ENCODE results near the gene MICAL2. TPM values are rescaled to one million over a fixed set of nuclear protein-coding genes. Genes with fewer than 3 reads are reported as not detected.

Gene MICAL2
- total RNA-seq, 1 donor from 2014 or later = 21.7 TPM

DNA sequence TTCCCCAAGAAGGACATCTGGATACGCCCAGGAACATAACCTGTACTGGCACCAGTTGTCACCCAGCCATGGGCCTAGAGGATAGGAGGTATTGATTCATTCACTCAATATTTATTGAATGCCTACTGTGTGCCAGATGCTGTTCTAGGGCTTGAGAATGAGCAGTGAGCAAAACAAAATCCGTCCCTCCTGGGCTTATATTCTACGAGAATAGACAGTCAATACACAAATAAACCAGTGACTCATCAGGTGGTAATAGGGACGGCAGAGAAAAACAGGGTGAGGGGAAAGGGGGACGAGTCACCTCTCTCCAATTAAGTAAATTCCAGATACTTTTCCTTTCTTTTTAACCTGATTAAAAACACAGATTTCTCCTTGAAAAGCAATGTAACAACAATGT lies 103.5 kb downstream of the MICAL2 start:
- Mint-ChIP-seq H3K27me3 (ENCODE audit: unreplicated experiment) (peaks cover 6% of the 10 kb centered on the region), H3K27ac (ENCODE audit: unreplicated experiment) (no peak overlapping the region), H3K36me3 (ENCODE audit: low read depth, unreplicated experiment) (peaks cover 4% of the 10 kb centered on the region), H3K9me3 (ENCODE audit: unreplicated experiment) (no peaks in the 10 kb centered on the region), H3K4me3 (ENCODE audit: unreplicated experiment) (no peak overlapping the region), H3K4me1 (ENCODE audit: unreplicated experiment) (peaks cover 2% of the 10 kb centered on the region)
- DNase-seq (ENCODE audit: low spot score) = no peak
- TF ChIP-seq, protein P1, sequence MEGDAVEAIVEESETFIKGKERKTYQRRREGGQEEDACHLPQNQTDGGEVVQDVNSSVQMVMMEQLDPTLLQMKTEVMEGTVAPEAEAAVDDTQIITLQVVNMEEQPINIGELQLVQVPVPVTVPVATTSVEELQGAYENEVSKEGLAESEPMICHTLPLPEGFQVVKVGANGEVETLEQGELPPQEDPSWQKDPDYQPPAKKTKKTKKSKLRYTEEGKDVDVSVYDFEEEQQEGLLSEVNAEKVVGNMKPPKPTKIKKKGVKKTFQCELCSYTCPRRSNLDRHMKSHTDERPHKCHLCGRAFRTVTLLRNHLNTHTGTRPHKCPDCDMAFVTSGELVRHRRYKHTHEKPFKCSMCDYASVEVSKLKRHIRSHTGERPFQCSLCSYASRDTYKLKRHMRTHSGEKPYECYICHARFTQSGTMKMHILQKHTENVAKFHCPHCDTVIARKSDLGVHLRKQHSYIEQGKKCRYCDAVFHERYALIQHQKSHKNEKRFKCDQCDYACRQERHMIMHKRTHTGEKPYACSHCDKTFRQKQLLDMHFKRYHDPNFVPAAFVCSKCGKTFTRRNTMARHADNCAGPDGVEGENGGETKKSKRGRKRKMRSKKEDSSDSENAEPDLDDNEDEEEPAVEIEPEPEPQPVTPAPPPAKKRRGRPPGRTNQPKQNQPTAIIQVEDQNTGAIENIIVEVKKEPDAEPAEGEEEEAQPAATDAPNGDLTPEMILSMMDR (IDR thresholded peaks at IDR 0.05; ENCODE audit: unreplicated experiment) = no peak

GRCh38 chr11:12214751-12215150 lies 104.4 kb downstream of the MICAL2 start:
- no peak for DNase-seq (ENCODE audit: low spot score)
- no peaks in the 10 kb centered on the region for H3K9me3 Mint-ChIP-seq (ENCODE audit: unreplicated experiment)
- H3K27me3 Mint-ChIP-seq (ENCODE audit: unreplicated experiment) = peaks cover 4% of the 10 kb centered on the region
- TF ChIP-seq, protein P1 (IDR thresholded peaks at IDR 0.05; ENCODE audit: unreplicated experiment) = no peak
- H3K36me3 Mint-ChIP-seq (ENCODE audit: low read depth, unreplicated experiment) = peaks cover 4% of the 10 kb centered on the region
- peaks cover 2% of the 10 kb centered on the region for H3K4me1 Mint-ChIP-seq (ENCODE audit: unreplicated experiment)
- no peak overlapping the region for H3K4me3 Mint-ChIP-seq (ENCODE audit: unreplicated experiment)
- no peak overlapping the region for H3K27ac Mint-ChIP-seq (ENCODE audit: unreplicated experiment)

- no peak overlapping the region for H3K4me3 Mint-ChIP-seq (ENCODE audit: unreplicated experiment)
- DNase-seq (ENCODE audit: low spot score) = no peak
- H3K36me3 Mint-ChIP-seq (ENCODE audit: low read depth, unreplicated experiment) = peaks cover 4% of the 10 kb centered on the region
- H3K27ac Mint-ChIP-seq (ENCODE audit: unreplicated experiment) = no peak overlapping the region
- H3K4me1 Mint-ChIP-seq (ENCODE audit: unreplicated experiment) = peaks cover 5% of the 10 kb centered on the region
- TF ChIP-seq, protein P1 (IDR thresholded peaks at IDR 0.05; ENCODE audit: unreplicated experiment) = no peak
- no peaks in the 10 kb centered on the region for H3K9me3 Mint-ChIP-seq (ENCODE audit: unreplicated experiment)
- peaks cover 7% of the 10 kb centered on the region for H3K27me3 Mint-ChIP-seq (ENCODE audit: unreplicated experiment)
Measured at GRCh38 chr11:12215181-12215593, 104.8 kb downstream of the MICAL2 start.

GRCh38 chr11:12216041-12216451 lies 105.7 kb downstream of the MICAL2 start:
- TF ChIP-seq, protein P1 (IDR thresholded peaks at IDR 0.05; ENCODE audit: unreplicated experiment) = no peak
- Mint-ChIP-seq H3K4me1 (ENCODE audit: unreplicated experiment) (peaks cover 7% of the 10 kb centered on the region), H3K9me3 (ENCODE audit: unreplicated experiment) (no peaks in the 10 kb centered on the region), H3K36me3 (ENCODE audit: low read depth, unreplicated experiment) (peaks cover 4% of the 10 kb centered on the region), H3K4me3 (ENCODE audit: unreplicated experiment) (no peak overlapping the region), H3K27me3 (ENCODE audit: unreplicated experiment) (peaks cover 7% of the 10 kb centered on the region), H3K27ac (ENCODE audit: unreplicated experiment) (no peak overlapping the region)
- no peak for DNase-seq (ENCODE audit: low spot score)

GRCh38 chr11:12216671-12217374 lies 106.4 kb downstream of the MICAL2 start:
- H3K27me3 Mint-ChIP-seq (ENCODE audit: unreplicated experiment) = peaks cover 7% of the 10 kb centered on the region
- no peaks in the 10 kb centered on the region for H3K9me3 Mint-ChIP-seq (ENCODE audit: unreplicated experiment)
- peaks cover 11% of the 10 kb centered on the region for H3K4me1 Mint-ChIP-seq (ENCODE audit: unreplicated experiment)
- TF ChIP-seq, protein P1 (IDR thresholded peaks at IDR 0.05; ENCODE audit: unreplicated experiment) = no peak
- no peak overlapping the region for H3K4me3 Mint-ChIP-seq (ENCODE audit: unreplicated experiment)
- H3K27ac Mint-ChIP-seq (ENCODE audit: unreplicated experiment) = no peak overlapping the region
- H3K36me3 Mint-ChIP-seq (ENCODE audit: low read depth, unreplicated experiment) = peaks cover 4% of the 10 kb centered on the region
- DNase-seq (ENCODE audit: low spot score) = no peak
